GM23248 (cell line): ENCODE data around the gene TENM3. TPM values are rescaled to one million over a fixed set of nuclear protein-coding genes. Genes with fewer than 3 reads are reported as not detected.
A peak's percentile ranks its signal among the peaks of the same experiment; 100 is the strongest.

Experiments
- DNase-seq: peaks from one replicate; pipeline ENCODE4 v3.0.0-alpha.2; 2015
- H2AFZ ChIP-seq: fragments of 200-600 bp; sonication (generic); 2 replicates; pipeline ENCODE4 v1.6.1; 2016; ENCODE audit warnings: antibody characterized with exemption
- H3F3A ChIP-seq: fragments of 200-600 bp; sonication (generic); 2 replicates; pipeline ENCODE4 v1.6.1; 2016; ENCODE audit warnings: mild to moderate bottlenecking, antibody characterized with exemption, mixed run types; ENCODE audit not compliant: insufficient read depth
- H3K27ac ChIP-seq: fragments of 200-600 bp; sonication (generic); 2 replicates; pipeline ENCODE4 v1.5.1; 2016; ENCODE audit warnings: mild to moderate bottlenecking
- H3K27me3 ChIP-seq: fragments of 200-600 bp; sonication (generic); replicated peaks from 2 replicates; pipeline ENCODE4 v1.6.1; 2016; ENCODE audit warnings: mild to moderate bottlenecking; ENCODE audit not compliant: insufficient read depth
- H3K36me3 ChIP-seq: fragments of 200-600 bp; sonication (generic); 2 replicates; pipeline ENCODE4 v1.6.1; 2016; ENCODE audit warnings: low read depth, mild to moderate bottlenecking
- H3K4me1 ChIP-seq: fragments of 200-600 bp; sonication (generic); 2 replicates; pipeline ENCODE4 v1.6.1; 2016; ENCODE audit warnings: mild to moderate bottlenecking; ENCODE audit not compliant: insufficient read depth
- H3K4me2 ChIP-seq: fragments of 200-600 bp; sonication (generic); one replicate; pipeline ENCODE4 v1.6.1; 2016; ENCODE audit warnings: mild to moderate bottlenecking; ENCODE audit not compliant: unreplicated experiment
- H3K4me3 ChIP-seq: fragments of 200-600 bp; sonication (generic); 2 replicates; pipeline ENCODE4 v1.5.1; 2016; ENCODE audit warnings: mild to moderate bottlenecking
- H3K79me2 ChIP-seq: fragments of 200-600 bp; sonication (generic); 2 replicates; pipeline ENCODE4 v1.6.1; 2016; ENCODE audit warnings: mild to moderate bottlenecking; ENCODE audit not compliant: insufficient read depth
- H3K9ac ChIP-seq: fragments of 200-600 bp; sonication (generic); 2 replicates; pipeline ENCODE4 v1.6.1; 2016; ENCODE audit warnings: mild to moderate bottlenecking
- H3K9me2 ChIP-seq: fragments of 200-600 bp; sonication (generic); 2 replicates; pipeline ENCODE4 v1.6.1; 2016; ENCODE audit warnings: mixed run types, mild to moderate bottlenecking, moderate library complexity; ENCODE audit not compliant: insufficient read depth
- H3K9me3 ChIP-seq: fragments of 200-600 bp; sonication (generic); one replicate; pipeline ENCODE4 v1.6.1; 2017; ENCODE audit warnings: low read depth
- H4K20me1 ChIP-seq: fragments of 200-600 bp; sonication (generic); 2 replicates; pipeline ENCODE4 v1.6.0; 2016; ENCODE audit not compliant: insufficient read depth
- EZH2 ChIP-seq: fragments of 200-600 bp; sonication (generic); IDR thresholded peaks from 2 replicates; pipeline ENCODE4 v1.6.1; 2018; ENCODE audit warnings: antibody characterized with exemption, mild to moderate bottlenecking; ENCODE audit not compliant: insufficient read depth, poor library complexity, severe bottlenecking
- EZH2phosphoT487 ChIP-seq: fragments of 200-600 bp; sonication (generic); IDR thresholded peaks from 2 replicates; pipeline ENCODE4 v1.6.1; 2018; ENCODE audit warnings: antibody characterized with exemption, moderate library complexity, mild to moderate bottlenecking, low read depth; ENCODE audit not compliant: insufficient read depth
- WGBS, 2 experiments: methylation state at CpG; one replicate each; pipeline ENCODE4 v1.1.6; 2015 to 2017; ENCODE audit warnings: low lambda C conversion rate in 2 of 2, low coverage in 1 of 2; ENCODE audit errors: missing lambda C conversion rate in 2 of 2; 5-methylcytosine and 5-hydroxymethylcytosine counted together
- in situ Hi-C: fragments of 300-500 bp; cut with MboI; formaldehyde crosslinking; loops from 2 replicates; pipeline ENCODE4 v1.15.0; 2020
- polyA plus RNA-seq: library from polyadenylated mRNA; unstranded; fragments of >200 nt; fragmentation: Nextera tagmentation; extraction: Ambion mirVana; gene quantifications from 2 replicates; pipeline ENCODE4 v1.2.1, GENCODE V29; 2016
- total RNA-seq: library from RNA; depleted of rRNA; stranded (reverse); fragments of >200 nt; shearing (Covaris generic); gene quantifications from 2 replicates; pipeline ENCODE4 v1.2.3, GENCODE V29; 2014

TENM3 gene
- total and polyA plus RNA-seq, 2 experiments from 2014 or later = 0.83 to 8.1 TPM

DNA sequence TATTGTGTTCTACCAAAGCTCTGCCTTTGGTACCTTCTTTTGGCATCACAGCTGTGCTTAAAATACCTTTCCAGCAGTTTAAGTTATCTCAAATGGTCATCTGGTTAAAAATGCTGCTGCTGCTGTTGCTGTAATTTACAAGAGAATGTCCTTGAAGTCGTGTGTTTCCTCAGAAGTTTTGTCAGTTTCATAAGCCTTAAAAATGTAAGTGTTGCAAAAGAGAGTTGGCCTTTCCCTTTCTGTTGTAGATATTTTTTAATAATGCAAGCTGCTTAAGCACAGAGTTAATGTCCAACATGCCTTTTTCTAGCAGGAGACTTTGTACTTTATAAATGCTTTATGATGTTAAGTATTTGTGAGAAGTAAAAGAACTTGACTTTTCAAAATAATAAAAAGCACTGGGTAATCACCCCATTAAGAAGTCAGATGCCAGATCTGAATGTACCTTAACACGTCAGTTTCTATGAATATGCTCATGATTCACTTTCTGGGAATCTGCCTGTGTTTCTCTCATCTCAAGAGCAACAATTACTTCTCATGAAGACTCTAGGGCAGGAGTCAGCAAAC, 35.3 kb upstream of the TENM3 start:
- Histone ChIP-seq H4K20me1 (no peaks in the 10 kb centered on the region), H3K36me3 (no peaks in the 10 kb centered on the region), H3K4me2 (no peak overlapping the region), H3K9ac (no peak overlapping the region), H3F3A (no peaks in the 10 kb centered on the region), H3K27me3 (no peaks in the 10 kb centered on the region), H2AFZ (no peak overlapping the region), H3K27ac (peak overlapping the region; percentile 7), H3K9me3 (no peaks in the 10 kb centered on the region), H3K79me2 (no peaks in the 10 kb centered on the region), H3K4me3 (no peak overlapping the region), H3K4me1 (peaks cover 4% of the 10 kb centered on the region; the same call in 1 of the 2 replicates), H3K9me2 (no peaks in the 10 kb centered on the region)
- WGBS, 2 experiments = 2 to 5% methylated on average over 2 of the region's 2 CpGs
- no peak for TF ChIP-seq EZH2phosphoT487
- TF ChIP-seq EZH2 = no peak
- in situ Hi-C loops = no loop called here
- DNase-seq = peak; percentile 53

DNA sequence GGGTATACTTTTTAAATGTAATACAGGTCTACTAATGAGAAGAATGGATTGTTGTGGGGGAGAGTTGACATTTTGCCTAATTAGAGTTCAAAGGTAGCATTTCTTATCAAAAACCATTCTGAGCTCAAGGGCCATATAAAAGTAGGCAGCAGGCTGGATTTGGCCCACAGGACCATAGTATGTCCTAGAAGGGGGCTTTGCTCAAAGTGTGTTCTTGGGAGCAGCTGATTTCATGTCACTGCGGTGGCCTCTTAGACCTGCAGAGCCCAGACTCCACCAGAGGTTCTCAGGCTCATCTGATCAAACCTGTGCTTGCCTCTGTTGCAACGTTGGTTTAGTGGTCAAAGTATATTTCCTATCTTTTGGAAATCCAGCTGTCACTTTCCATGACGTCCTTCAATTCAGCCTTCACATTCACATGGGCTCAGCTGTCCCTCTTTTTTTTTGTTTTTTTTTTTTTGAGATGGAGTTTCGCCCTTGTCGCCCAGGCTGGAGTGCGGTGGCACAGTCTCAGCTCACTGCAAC, 34.6 kb upstream of the TENM3 start:
- no peaks in the 10 kb centered on the region for H3F3A ChIP-seq
- H4K20me1 ChIP-seq = no peaks in the 10 kb centered on the region
- H3K4me3 ChIP-seq = no peak overlapping the region
- no peak overlapping the region for H3K27ac ChIP-seq
- peak overlapping the region; percentile 43 for H3K4me2 ChIP-seq
- no peaks in the 10 kb centered on the region for H3K9me2 ChIP-seq
- no peaks in the 10 kb centered on the region for H3K9me3 ChIP-seq
- H3K4me1 ChIP-seq = peaks cover 4% of the 10 kb centered on the region; the same call in 1 of the 2 replicates
- no peaks in the 10 kb centered on the region for H3K36me3 ChIP-seq
- no peak for DNase-seq
- in situ Hi-C loops = no loop called here
- no peak overlapping the region for H2AFZ ChIP-seq
- no peak for TF ChIP-seq EZH2phosphoT487
- no peak for TF ChIP-seq EZH2
- WGBS, 2 experiments = 37 to 45% methylated on average over 6 of the region's 6 CpGs
- no peaks in the 10 kb centered on the region for H3K79me2 ChIP-seq
- H3K9ac ChIP-seq = no peak overlapping the region
- no peaks in the 10 kb centered on the region for H3K27me3 ChIP-seq

DNA sequence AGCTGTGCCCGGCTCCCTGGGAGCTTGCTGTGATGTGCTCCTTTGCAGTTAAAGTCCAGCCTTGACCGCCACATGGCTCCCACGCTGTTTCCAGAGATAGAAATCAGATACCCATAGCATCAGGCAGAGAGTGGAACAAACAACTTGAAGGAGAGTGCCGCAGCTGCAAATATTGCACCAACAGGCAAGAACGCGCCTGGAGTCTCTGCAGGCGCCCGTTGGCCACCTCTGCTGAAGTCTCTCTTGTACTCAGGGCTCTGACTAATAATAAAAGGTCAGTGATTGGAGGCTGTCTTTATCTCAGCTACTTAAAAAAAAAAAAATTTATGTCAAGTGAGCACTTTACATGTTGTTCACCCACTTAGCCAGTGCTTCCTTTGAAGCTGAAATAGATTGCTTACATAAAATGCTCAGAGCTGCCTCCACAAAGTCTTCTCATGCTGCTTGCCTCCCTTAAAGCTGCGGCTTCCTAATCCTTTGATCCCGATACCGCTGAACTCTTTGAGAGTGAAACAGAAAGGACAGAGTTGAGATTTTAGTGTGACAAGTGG, 30.9 kb upstream of the TENM3 start:
- no peak overlapping the region for H3K4me2 ChIP-seq
- no peaks in the 10 kb centered on the region for H4K20me1 ChIP-seq

DNA sequence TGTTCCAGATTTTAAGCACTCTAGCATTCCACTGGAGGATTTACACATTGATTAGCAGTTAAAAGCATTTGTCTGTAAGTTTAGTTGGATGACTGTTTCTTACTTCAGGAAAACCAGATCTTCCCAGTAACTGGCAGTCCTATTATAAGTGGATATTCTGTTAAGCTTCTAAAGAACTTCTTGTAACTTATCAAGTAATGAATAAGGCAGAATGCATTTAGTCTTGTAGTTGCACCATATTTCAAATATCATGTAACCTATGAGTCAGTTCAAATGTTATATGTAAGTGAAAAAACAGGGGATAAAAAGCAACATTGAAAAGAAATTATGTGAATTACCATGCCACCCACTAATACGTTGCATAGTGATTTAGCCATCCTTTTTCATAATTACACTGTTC, 30.2 kb upstream of the TENM3 start:
- no peak overlapping the region for H2AFZ ChIP-seq
- H3K9me3 ChIP-seq = no peaks in the 10 kb centered on the region
- H3K27ac ChIP-seq = no peak overlapping the region
- no peaks in the 10 kb centered on the region for H3K36me3 ChIP-seq
- H3K9ac ChIP-seq = no peak overlapping the region
- H3K4me2 ChIP-seq = no peak overlapping the region
- H3K27me3 ChIP-seq = no peaks in the 10 kb centered on the region
- in situ Hi-C loops = no loop called here
- no peaks in the 10 kb centered on the region for H3K79me2 ChIP-seq
- WGBS, 2 experiments = 26 to 27% methylated on average over 1 of the region's 1 CpG
- no peaks in the 10 kb centered on the region for H3F3A ChIP-seq
- no peak for DNase-seq
- no peaks in the 10 kb centered on the region; the same call in 1 of the 2 replicates for H3K4me1 ChIP-seq
- no peaks in the 10 kb centered on the region for H3K9me2 ChIP-seq
- H4K20me1 ChIP-seq = no peaks in the 10 kb centered on the region
- TF ChIP-seq EZH2 = no peak
- no peak for TF ChIP-seq EZH2phosphoT487
- no peak overlapping the region for H3K4me3 ChIP-seq

More for the DNA sequence above, 30.9 kb upstream of the TENM3 start:
- H3K4me1 ChIP-seq = peaks cover 4% of the 10 kb centered on the region; the same call in 1 of the 2 replicates
- 38 to 41% methylated on average over 11 of the region's 11 CpGs for WGBS, 2 experiments
- no peak overlapping the region for H2AFZ ChIP-seq
- no peak overlapping the region for H3K27ac ChIP-seq
- no peak for TF ChIP-seq EZH2phosphoT487
- H3K79me2 ChIP-seq = no peaks in the 10 kb centered on the region
- in situ Hi-C loops = no loop called here
- no peaks in the 10 kb centered on the region for H3K27me3 ChIP-seq
- no peak for DNase-seq
- H3K36me3 ChIP-seq = no peaks in the 10 kb centered on the region
- H3K9me2 ChIP-seq = no peaks in the 10 kb centered on the region
- H3K9me3 ChIP-seq = no peaks in the 10 kb centered on the region
- H3K4me3 ChIP-seq = no peak overlapping the region
- no peaks in the 10 kb centered on the region for H3F3A ChIP-seq
- no peak overlapping the region for H3K9ac ChIP-seq
